Activated naive CD8-positive, alpha-beta T cell treated with anti-CD3 and anti-CD28 coated beads for 36 hours (primary cell): Measurements from ENCODE around the gene STPG3. TPM values are rescaled to one million over a fixed set of nuclear protein-coding genes. Genes with fewer than 3 reads are reported as not detected.

Experiments used
- DNase-seq: peaks from one replicate; pipeline ENCODE4 v3.0.0; 2021
- H3K27ac Mint-ChIP-seq: one replicate; pipeline ENCODE4 v1.8.0; 2022; ENCODE audit warnings: mild to moderate bottlenecking, moderate library complexity, mixed read lengths
- H3K27me3 Mint-ChIP-seq: one replicate; pipeline ENCODE4 v1.8.0; 2022; ENCODE audit warnings: mild to moderate bottlenecking, mixed read lengths
- H3K36me3 Mint-ChIP-seq: one replicate; pipeline ENCODE4 v1.8.0; 2021; ENCODE audit warnings: mild to moderate bottlenecking, mixed read lengths
- H3K4me1 Mint-ChIP-seq: one replicate; pipeline ENCODE4 v1.8.0; 2021; ENCODE audit warnings: mixed read lengths
- H3K4me3 Mint-ChIP-seq: one replicate; pipeline ENCODE4 v1.8.0; 2022; ENCODE audit warnings: mild to moderate bottlenecking, moderate library complexity, mixed read lengths
- H3K9me3 Mint-ChIP-seq: one replicate; pipeline ENCODE4 v1.8.0; 2022; ENCODE audit warnings: mixed read lengths
- total RNA-seq, 2 experiments: library from RNA; stranded (reverse); gene quantifications; one replicate each; pipeline ENCODE4 v1.2.3, GENCODE V29; 2021

The STPG3 gene
- total RNA-seq, 2 experiments from 2014 or later: not detected

DNA sequence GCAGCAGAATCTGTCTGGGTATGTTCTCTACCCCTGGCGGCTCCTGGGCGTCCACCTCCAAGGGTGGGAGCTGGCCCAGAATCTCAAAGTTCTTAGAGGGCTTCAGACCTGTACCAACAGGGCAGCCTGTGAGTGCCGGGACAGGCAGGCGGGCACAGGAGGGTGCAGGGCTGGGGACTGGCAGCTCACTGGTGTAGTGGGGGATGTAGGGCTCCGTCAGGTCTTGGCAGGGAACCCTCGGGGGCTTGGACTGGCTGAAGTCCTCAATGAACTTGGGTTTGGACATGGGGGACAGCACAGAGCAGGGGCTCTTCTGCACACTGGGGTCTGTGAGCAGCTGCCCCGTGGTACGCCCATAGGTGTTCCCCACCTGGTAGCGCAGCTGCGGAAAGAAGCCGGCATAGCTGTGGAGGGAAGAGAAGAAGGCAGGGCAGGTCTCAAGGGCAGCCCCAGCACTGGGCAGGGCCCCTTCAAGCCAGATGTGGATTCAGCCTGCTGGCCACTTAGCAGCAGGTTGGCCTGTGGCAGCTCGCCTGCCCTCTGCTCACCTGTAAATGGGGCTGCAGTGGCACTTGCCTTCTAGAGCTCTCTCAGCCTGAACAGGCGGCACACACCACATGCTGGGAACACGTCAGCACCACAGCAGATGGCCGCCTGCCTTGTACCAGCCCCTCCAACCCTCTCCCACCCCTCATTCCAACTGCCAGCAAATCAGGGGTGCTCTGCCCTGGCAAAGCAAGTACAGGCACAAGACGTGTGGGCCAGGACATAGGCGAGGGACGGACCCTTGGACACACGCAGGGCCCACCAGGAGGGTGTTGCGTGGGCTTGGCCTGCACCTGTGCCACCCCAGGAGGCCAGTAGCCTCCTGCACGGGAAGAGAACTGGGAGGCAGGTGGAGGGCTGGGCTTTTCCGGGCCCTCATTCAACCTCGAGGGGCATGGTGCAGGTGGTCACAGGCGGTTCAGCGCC is 5.3 kb upstream of the STPG3 start:
- H3K4me1 Mint-ChIP-seq: peaks cover 14% of the 10 kb centered on the region
- H3K4me3 Mint-ChIP-seq: no peak overlapping the region
- H3K36me3 Mint-ChIP-seq: peaks cover 22% of the 10 kb centered on the region
- H3K9me3 Mint-ChIP-seq: no peaks in the 10 kb centered on the region
- H3K27me3 Mint-ChIP-seq: no peaks in the 10 kb centered on the region
- DNase-seq: no peak
- H3K27ac Mint-ChIP-seq: no peak overlapping the region

DNA sequence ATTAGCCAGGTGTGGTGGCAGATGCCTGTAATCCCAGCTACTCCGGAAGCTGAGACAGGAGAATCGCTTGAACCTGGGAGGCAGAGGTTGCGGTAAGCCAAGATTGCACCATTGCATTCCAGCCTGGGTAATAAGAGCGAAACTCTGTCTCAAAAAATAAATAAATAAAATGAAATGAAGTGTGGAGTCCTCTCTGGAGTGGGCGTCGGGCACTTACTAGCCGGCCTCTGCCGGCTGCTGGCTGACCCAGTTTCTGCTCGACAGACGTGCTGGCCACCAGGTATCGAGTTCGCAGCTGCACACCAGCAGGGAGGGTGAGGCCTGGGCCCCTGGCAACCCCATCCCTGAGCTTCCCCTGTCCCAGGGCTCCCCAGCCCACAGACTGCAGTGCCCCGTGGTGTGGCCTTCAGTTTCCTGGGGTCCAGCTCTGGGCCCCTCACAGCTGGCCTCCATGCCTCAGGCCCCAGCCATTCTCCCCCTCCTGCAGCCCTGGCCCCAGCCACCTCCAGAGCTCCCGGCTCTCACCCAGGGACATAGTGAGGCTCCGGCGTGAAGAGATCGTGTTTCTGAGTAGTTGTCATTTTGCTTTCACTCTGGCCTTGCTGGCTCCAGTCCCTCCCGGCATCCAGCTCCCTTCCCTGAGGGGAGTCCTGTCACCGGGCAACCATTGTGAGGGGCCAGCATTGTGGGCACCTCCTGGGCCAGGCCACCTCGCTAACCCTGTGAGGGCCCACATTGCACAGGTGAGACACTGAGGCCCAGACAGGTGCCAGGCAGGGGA is 3.8 kb upstream of the STPG3 start:
- Mint-ChIP-seq H3K36me3 (peaks cover 14% of the 10 kb centered on the region), H3K4me1 (peaks cover 12% of the 10 kb centered on the region), H3K27ac (no peak overlapping the region), H3K9me3 (no peaks in the 10 kb centered on the region), H3K27me3 (no peaks in the 10 kb centered on the region), H3K4me3 (no peak overlapping the region)
- no peak for DNase-seq

DNA sequence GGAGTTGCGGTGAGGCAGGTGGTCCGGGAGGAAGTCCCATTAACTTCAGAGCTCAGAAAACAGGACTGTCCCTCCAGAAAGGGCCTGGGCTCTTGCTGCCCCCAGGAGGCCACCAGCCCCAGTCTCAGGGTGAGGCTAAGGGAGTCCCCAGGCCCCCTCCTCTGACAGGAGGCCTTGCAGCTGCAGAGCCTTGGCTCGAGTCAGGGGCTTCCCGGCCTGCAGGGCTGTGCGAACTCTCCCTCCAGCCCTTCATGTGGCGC is 3.2 kb upstream of the STPG3 start:
- no peak for DNase-seq
- H3K27me3 Mint-ChIP-seq: no peaks in the 10 kb centered on the region
- H3K4me3 Mint-ChIP-seq: no peak overlapping the region
- no peaks in the 10 kb centered on the region for H3K9me3 Mint-ChIP-seq
- H3K4me1 Mint-ChIP-seq: peaks cover 7% of the 10 kb centered on the region
- H3K27ac Mint-ChIP-seq: no peak overlapping the region
- peaks cover 9% of the 10 kb centered on the region for H3K36me3 Mint-ChIP-seq

DNA sequence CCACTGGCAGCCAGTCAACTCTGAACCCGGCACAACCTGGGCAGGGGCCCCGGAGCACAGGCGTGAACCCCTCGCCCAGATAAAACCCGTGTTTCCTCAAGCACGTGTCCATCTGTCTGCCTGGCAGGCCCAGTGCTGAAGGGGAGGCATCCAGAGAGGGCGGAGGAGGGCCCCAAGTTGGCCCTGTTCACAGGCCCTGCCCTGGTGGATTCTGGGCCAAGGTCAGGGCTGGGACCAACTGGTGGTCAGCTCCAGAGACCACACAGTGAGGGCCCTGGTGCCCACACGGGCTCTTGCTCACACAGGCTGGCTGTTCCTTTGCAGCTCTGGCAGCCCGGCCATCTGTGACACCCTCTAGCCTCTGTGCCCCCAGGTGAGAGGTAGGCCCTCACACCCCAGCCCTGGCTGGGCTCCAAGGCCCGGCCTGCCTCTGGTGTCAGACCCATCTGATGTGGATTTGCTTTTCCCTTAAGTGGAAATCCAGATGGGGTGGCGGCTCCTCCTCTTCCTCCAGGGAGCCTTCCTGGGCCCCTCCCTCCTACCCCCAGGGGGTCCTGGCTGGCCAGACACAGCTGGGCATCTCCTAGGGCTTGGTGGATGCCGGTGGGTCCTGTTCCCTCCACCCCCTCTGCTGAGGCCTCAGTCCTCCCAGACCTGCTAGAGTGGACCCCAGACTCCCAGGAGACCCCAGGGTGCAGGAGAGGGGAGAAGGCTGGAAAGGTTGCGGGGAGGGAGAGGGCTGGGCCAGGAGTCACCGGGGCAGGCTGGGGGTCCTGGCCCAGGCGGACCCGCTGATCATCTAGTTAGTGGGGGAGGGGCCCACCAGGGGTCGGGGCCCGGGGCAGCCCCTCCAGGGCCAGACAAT is 525 bp upstream of the STPG3 start:
- no peaks in the 10 kb centered on the region for H3K36me3 Mint-ChIP-seq
- no peaks in the 10 kb centered on the region for H3K9me3 Mint-ChIP-seq
- H3K27ac Mint-ChIP-seq: no peak overlapping the region

DNA sequence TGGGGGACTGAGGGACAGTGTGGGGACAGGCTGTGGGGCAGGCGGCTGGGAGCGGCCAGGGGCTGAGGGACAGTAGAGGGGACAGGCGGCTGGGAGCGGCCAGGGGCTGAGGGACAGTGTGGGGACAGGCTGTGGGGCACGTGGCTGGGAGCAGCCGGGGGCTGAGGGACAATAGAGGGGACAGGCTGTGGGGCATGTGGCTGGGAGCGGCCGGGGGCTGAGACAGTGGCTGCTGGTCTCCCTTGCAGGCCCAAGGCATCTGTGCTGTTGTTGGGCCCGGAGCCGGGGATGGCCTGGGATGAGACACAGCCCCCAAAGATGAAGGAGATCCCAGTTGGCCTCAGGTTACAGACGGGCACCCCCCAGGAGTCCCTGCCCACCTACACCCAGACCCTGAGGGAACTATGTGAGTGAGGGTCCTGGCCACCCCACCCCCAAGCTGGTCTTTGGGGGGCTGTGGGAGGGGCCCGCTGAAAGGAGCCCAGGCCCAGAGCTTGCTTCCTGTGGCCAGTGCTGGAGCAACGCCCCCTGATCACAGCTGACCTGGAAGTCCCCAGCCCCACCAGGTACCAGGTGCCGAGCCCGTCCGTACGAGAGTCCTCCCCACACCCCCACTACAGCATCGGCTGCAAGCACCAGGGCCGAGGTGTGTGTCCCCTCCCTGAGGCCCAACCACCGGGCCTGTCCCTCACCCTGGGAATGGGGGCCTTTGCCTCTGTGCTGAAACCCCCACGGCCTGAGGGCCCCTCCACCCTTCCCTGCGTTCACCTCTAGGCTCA is 593 bp downstream of the STPG3 start:
- Mint-ChIP-seq H3K4me3 (no peak overlapping the region), H3K36me3 (no peaks in the 10 kb centered on the region), H3K27me3 (no peaks in the 10 kb centered on the region), H3K27ac (no peak overlapping the region), H3K9me3 (no peaks in the 10 kb centered on the region), H3K4me1 (peaks cover 5% of the 10 kb centered on the region)
- DNase-seq: no peak

More for the DNA sequence above, 525 bp upstream of the STPG3 start:
- H3K4me3 Mint-ChIP-seq: no peak overlapping the region
- DNase-seq: no peak
- no peaks in the 10 kb centered on the region for H3K27me3 Mint-ChIP-seq
- peaks cover 4% of the 10 kb centered on the region for H3K4me1 Mint-ChIP-seq

DNA sequence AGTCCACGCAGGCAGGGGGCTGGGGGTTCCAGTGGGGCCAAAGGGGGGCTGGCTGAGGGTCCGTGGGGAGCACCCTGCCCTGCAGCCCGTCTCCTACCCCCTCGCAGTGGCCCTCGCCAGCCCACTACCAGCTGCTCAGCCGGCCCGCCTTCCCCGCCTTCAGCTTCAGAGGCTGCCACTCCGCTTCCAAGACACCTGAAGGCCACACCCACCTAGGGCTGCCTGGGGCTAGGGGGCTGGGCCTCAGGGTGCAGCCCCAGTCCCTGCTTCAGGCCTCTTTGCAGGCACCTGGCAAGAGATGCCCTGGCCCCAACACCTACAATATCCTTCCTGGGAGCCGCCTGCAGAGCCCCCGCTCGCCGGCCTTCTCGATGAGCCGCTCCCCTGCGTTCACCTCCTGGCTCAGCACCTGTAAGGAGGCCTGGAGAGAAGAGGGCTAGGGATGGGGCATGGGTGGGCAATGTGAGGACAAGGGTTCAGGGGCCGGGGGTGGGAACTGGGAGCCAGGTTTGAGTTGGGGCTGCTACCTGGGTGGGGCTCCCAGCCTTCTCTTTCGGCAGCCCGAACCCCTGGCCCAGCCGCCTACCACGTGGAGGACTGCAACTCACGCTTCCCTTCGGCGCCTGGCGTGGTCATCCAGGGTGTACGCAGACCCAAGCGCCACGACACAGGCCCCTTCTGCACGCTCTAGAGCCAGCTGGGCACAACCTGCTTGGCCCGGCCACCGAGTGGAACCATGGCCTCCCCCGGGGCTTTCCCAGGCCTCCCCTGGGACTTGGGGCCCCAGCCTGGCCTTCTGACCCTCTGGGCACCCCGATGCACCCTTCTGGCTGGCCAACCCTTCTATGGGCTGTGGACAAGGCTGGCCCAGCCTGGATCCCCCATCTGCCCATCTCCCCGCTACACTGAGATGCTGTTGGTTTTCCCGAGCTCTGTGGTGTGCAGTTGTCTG is 1.7 kb downstream of the STPG3 start:
- Mint-ChIP-seq H3K4me3 (no peak overlapping the region), H3K36me3 (no peaks in the 10 kb centered on the region), H3K4me1 (peaks cover 7% of the 10 kb centered on the region), H3K27me3 (no peaks in the 10 kb centered on the region), H3K9me3 (no peaks in the 10 kb centered on the region), H3K27ac (no peak overlapping the region)
- DNase-seq: no peak

DNA sequence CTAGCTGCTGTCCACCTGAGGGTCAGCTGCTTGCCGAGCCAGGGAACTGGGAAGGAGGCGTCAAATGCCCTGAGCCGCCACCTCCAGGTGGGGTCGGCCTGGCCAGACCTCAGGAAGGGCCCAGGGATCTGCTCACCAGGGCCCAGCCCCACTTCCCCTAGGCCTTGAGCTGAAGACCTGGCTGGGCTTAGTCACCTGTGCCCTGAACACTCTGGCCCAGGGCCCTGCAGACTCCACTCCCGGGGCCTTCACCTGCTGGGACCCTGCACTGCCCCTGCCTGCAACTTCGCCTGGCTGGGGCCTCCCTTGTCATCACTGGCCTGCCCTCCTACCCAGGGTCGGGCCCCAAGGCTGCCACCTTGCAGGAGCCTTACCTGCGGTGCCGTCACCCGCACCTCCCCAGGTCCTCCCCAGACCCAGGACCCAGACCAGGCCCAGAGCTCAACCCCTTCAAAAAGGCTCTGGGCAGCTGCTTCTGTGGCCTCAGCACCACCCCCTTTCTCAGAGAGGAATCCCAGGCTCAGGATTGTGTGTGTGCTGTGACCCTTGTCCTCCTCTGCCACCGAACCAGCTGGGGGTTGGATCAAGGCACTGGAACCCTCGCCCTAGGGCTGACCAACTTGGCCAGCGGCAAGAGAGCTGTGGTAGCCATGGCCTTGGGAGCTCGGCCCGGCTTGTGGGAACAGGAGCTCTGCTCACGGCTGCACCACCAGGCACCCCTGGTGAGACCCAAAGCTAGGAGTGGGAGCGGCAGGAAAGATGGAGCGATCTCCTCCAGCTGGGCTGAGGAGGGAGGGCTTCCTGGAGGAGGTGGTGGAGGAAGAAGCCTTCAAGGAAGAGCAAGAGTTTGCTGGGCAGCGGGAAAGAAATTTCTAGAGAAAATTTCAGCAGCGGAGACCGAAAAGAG is 2.9 kb downstream of the STPG3 start:
- Mint-ChIP-seq H3K27me3 (no peaks in the 10 kb centered on the region), H3K36me3 (peaks cover 3% of the 10 kb centered on the region), H3K4me1 (peaks cover 7% of the 10 kb centered on the region), H3K4me3 (peak overlapping the region; percentile 87), H3K9me3 (no peaks in the 10 kb centered on the region), H3K27ac (peak overlapping the region; percentile 58)
- DNase-seq: no peak

DNA sequence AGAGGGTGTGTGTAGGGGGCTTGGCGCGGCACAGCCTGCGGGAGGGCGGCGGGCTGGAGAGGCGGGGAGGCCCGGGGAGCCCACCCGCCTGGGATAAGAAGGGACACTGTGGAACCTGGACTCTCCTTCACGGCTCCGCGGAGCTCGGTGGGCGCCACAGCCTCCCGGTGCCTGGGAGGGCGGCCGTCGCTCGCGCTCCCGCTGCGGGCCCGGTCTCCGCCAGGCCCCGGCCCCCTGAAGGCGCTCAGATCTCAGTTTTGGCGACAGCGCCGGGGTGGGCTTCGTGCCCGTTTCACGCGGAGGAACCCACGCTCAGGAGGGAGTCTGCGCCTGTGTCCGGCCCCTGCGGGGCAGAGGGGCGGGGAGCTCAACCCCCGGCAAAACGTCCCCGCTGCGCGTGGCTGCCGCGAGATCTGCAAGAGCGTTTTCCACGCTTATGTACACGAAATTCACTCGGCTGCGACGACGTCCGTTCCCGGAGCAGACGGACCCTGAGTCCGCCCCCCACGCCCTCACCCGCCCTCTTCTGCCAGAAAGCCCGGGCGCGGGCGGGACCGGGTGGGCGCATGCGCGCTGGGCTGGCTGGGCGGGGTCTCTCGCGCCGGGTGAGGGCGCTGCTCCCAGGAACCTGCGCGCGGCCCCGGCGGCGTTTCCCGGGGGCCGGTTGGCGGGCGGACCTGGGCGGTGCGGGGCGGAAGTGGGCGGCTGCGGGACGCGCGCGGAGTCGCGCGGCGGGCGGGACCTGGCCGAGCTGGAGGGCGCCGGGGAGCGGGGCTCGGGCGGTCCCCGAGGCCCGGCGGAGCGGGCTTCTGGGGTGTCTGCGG is 3.8 kb downstream of the STPG3 start, which contains the start of gene NELFB:
TSS of gene NELFB (plus strand) at position 704 of the 824 bp plus-strand sequence.
- no peaks in the 10 kb centered on the region for H3K9me3 Mint-ChIP-seq

DNA sequence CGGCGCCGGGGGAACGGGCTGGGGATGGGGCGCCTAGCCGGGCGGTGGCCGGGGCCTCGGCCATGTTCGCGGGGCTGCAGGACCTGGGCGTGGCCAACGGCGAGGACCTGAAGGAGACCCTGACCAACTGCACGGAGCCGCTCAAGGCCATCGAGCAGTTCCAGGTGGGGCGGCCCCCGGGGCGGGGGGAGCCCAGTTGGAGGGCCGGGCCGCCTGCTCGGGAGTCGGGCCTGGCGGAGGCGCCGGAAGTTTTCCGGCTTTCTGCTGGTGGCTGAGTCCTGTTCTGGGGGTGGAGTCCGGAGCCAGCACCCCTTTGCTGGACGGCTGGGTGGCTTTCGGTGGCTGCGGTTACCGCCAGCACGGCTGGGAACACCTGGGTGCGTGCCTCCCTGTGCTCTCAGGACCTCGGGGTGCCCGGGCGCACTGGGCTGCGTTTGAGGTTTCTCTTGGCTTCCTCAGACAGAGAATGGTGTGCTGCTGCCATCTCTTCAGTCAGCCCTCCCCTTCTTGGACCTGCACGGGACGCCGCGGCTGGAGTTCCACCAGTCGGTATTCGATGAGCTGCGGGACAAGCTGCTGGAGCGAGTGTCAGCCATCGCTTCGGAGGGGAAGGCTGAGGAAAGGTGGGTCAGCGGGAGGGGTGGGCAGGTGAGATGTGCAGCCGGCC is 4.5 kb downstream of the STPG3 start:
- Mint-ChIP-seq H3K36me3 (peaks cover 8% of the 10 kb centered on the region), H3K27me3 (no peaks in the 10 kb centered on the region), H3K4me1 (peaks cover 7% of the 10 kb centered on the region), H3K9me3 (no peaks in the 10 kb centered on the region), H3K4me3 (peak overlapping the region; percentile 87), H3K27ac (peak overlapping the region; percentile 77)
- DNase-seq: peak; percentile 56

More for the DNA sequence above, 3.8 kb downstream of the STPG3 start, which contains the start of gene NELFB:
- peaks cover 7% of the 10 kb centered on the region for H3K4me1 Mint-ChIP-seq
- H3K36me3 Mint-ChIP-seq: peaks cover 8% of the 10 kb centered on the region
- H3K27ac Mint-ChIP-seq: peak within 1 kb of the TSS; percentile 77
- peak within 1 kb of the TSS; percentile 87 for H3K4me3 Mint-ChIP-seq
- no peaks in the 10 kb centered on the region for H3K27me3 Mint-ChIP-seq
- DNase-seq: peak; percentile 98

DNA sequence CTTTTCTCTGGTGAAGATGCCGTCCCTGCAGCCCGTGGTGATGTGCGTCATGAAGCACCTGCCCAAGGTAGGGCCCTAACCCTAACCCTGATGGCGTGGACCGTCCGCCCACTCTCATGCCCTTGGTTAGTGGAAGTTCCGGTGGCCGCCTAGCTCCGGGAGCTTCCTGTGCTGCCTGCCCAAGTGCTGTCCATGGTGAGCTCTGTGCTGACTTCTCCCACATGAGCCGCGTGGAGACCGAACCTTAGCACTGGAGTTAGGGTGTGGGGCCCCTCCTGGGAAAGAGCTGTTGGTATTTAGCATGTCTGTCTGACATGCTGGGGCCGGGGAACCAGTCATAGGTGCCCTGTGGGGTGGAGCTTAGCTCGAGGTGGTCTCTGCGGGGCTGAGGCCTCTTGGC is 5.3 kb downstream of the STPG3 start:
- Mint-ChIP-seq H3K27ac (no peak overlapping the region), H3K4me1 (peaks cover 7% of the 10 kb centered on the region), H3K4me3 (peak overlapping the region; percentile 87), H3K27me3 (no peaks in the 10 kb centered on the region), H3K9me3 (no peaks in the 10 kb centered on the region), H3K36me3 (peaks cover 8% of the 10 kb centered on the region)
- no peak for DNase-seq

DNA sequence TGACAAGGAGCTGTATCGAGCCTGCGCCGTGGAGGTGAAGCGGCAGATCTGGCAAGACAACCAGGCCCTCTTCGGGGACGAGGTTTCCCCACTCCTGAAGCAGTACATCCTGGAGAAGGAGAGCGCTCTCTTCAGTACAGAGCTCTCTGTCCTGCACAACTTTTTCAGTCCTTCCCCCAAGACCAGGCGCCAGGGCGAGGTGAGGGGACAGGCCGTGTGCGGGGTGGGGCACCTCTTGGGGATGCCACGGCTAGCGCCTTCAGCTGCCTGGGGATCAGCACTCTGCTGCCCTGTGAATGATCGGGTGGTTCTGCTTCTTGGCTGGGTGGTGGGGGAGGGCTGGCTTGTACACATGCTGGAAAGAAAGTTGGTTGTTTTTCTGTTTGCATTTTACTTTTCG is 5.8 kb downstream of the STPG3 start:
- DNase-seq: no peak
- peak overlapping the region; percentile 87 for H3K4me3 Mint-ChIP-seq
- H3K27ac Mint-ChIP-seq: no peak overlapping the region
- peaks cover 7% of the 10 kb centered on the region for H3K4me1 Mint-ChIP-seq
- no peaks in the 10 kb centered on the region for H3K27me3 Mint-ChIP-seq
- peaks cover 12% of the 10 kb centered on the region for H3K36me3 Mint-ChIP-seq
- no peaks in the 10 kb centered on the region for H3K9me3 Mint-ChIP-seq
